ENCODE data around the gene SLIT1.

DNA sequence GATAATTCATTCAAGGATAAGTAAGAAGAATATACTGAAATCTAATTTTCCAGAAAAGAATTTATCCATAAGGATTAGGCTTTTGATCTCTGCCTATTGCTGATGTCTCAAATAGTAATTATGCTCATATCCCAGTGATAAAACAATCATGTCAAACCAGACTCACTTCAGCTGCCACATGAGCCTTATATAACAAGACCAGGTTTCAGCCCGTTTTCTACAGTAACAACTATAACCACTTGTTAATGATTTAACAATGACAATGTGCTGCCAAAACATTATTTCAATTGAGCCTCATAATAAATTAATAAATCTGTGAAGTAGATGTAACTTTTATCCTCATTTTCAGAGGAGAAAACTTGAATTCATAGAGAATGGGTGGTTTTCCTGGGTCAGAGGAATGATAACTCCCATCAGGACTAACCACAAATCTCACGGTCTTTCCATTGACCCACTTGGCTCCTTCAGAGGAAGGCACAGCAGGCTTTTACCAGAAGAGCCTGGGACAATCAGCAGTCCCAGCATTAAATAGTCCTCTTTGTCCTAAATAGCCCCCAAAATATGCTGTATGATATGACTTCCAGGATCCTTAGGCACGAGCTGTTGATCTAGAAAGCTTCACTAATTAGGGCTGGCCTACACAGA is 42.5 kb upstream of the SLIT1 start:
- TF ChIP-seq, protein P1, sequence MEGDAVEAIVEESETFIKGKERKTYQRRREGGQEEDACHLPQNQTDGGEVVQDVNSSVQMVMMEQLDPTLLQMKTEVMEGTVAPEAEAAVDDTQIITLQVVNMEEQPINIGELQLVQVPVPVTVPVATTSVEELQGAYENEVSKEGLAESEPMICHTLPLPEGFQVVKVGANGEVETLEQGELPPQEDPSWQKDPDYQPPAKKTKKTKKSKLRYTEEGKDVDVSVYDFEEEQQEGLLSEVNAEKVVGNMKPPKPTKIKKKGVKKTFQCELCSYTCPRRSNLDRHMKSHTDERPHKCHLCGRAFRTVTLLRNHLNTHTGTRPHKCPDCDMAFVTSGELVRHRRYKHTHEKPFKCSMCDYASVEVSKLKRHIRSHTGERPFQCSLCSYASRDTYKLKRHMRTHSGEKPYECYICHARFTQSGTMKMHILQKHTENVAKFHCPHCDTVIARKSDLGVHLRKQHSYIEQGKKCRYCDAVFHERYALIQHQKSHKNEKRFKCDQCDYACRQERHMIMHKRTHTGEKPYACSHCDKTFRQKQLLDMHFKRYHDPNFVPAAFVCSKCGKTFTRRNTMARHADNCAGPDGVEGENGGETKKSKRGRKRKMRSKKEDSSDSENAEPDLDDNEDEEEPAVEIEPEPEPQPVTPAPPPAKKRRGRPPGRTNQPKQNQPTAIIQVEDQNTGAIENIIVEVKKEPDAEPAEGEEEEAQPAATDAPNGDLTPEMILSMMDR (IDR thresholded peaks at IDR 0.05): no peak
- TF ChIP-seq POLR2A (IDR thresholded peaks at IDR 0.05): no peak

Measured in thyroid gland (tissue), 4 donors.